GM19193 (cell line): ENCODE results near the gene BICC1.

Source experiments
- POLR2A ChIP-seq: IDR thresholded peaks from 4 replicates; pipeline ENCODE4 v1.6.1; 2011; ENCODE audit not compliant: insufficient read depth, insufficient read length; ENCODE audit errors: extremely low read depth

Gene BICC1

DNA sequence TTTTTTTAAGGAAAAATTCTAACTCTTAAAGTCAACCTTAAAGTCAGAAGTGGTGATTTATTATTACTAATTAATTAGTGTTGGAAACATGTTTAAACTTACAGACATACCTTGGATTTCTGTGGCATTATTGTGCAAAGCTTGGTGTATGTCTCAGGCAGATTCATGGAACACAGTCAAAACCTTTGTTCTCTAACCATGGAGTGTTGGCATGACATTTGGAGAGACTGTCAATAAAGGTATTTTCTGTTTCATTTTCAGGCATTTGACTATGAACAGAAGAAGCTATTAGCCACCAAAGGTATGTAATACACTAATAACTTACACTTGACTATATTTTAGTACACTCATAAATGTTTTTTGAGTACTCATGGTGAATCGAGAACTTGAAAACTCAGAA lies 293.7 kb downstream of the BICC1 start:
- no peak for TF ChIP-seq POLR2A

DNA sequence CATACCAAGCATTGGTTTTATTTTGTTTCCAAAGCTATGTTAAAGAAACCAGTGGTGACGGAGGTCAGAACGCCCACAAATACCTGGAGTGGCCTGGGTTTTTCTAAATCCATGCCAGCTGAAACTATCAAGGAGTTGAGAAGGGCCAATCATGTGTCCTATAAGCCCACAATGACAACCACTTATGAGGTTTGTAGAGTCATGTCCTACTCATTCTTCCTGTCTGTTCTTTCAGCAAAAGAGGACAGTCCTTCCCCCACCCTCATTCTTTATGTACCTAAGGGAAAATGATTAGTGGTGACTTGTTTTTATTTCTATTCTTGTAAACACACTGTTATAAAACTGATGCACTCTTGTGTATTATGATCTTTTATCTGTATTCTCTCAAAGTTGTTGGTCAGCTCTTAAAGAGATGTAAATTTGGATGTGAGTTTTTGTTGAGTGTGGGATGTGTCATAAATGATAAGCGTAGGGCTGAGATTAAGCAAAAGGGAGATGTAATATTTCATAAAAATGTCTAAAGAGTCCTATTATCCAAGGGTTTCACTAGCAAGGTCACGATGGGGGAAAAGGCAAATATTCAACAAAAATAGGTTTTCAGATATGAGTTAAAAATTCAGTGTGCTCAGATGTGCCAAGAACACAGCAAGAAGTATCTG lies 294.4 kb downstream of the BICC1 start:
- no peak for TF ChIP-seq POLR2A

DNA sequence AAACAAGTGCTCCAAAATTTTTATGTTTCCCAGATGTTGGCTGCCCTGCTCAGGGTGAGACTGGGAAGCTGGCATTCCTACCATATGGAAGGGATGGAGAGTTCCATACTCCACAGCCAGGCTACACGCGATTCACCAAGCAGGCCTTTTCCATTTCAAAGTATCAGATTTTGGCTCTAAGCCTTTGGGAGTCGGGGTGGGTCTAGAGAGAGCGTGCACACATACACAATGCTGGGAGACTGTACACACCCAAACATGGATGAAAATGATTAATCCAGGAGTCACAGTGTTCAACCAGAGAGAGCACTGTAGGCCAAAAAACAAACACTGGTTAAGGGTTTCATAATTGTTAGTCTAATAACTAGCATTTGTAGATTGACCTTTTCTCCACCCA lies 295.0 kb downstream of the BICC1 start:
- TF ChIP-seq POLR2A = no peak

DNA sequence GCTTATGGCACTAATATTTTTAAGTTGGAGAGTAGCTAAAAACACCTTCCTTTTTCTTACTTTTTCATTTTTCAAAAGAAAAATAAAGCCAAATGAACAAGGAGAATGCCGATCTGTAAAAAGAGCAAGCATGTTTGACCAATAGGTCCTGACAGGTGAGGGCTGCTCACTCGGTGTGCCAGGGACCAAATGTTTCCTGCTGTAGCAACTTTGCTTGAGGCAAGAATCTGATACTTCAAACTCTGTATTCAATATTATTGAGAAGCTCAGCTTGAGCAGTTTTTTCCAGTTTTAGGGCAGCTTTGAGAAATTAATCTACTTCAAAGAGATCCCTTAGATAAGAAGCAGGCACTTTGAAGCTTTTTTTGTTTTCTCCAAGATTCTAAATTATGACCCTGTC lies 298.1 kb downstream of the BICC1 start:
- no peak for TF ChIP-seq POLR2A

DNA sequence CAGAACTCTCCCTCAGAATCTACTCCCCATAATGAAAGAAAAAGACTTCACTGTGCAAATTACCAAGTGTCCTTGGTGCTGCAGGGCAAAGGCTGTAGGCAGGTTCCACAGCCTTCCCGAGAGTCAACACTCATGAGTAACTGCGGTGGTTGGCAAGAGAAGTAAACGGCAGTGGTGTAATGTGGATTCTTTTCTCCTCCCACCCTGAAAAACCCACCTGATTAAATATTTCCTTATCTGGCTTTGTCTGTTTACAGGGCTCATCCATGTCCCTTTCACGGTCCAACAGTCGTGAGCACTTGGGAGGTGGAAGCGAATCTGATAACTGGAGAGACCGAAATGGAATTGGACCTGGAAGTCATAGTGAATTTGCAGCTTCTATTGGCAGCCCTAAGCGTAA lies 300.9 kb downstream of the BICC1 start:
- TF ChIP-seq POLR2A = no peak

DNA sequence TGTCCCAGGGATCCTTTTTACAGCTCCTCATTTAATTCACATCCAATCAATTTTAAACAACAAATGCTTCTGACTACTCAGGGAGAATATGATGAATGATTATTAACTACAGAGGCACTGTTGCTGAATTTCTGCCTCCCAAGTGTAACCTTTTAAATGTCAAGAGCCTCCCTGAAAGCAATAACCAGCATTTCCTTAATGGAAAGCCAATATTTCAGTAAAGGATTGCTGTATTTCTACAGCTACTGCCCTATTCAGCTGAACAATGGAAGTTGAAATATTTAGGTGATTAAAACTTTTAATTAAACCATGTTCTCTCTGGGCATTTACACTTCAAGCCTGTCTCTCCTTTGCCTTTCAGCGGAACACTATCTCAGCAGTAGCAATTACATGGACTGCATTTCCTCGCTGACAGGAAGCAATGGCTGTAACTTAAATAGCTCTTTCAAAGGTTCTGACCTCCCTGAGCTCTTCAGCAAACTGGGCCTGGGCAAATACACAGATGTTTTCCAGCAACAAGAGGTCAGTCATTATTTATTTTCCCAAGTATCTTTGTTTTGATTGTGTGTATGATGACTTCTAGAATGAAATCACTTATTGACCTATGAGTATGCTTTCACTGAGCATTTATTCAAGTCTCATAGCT lies 304.7 kb downstream of the BICC1 start:
- no peak for TF ChIP-seq POLR2A

DNA sequence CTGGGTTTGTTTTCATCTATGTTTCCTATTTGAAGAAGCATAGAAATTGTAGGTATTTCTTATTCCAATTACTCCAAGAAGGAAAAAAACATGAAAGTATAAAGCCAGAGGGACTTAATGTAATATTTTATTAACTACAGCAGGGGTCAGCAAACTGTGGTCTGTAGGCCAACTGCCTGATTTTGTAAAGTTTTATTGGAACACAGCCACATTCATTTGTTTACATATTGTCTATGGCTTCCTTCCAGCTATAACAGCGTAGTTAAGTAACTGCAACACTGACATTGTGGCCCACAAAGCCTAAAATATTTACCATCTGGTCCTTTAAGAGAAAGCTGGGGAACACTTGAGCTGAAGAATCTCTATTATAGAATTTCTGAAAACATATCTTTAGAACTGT lies 306.2 kb downstream of the BICC1 start:
- TF ChIP-seq POLR2A = no peak

DNA sequence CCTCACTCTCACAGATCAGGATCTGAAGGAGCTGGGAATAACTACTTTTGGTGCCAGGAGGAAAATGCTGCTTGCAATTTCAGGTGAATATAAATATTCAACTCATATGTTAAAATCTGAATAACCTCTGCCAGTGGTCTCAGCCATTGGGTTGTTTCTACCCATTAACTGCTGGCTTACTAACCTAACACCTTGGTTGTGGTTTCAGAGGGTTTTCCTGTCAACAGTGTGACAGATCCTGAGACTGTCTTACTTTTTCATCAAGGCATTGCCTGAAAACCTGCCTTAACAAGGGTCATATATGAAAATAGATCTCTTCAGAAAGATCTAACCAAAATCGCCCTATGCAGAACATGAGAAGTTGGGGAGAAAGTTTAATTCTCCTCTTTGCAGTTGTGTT lies 307.7 kb downstream of the BICC1 start:
- no peak for TF ChIP-seq POLR2A

DNA sequence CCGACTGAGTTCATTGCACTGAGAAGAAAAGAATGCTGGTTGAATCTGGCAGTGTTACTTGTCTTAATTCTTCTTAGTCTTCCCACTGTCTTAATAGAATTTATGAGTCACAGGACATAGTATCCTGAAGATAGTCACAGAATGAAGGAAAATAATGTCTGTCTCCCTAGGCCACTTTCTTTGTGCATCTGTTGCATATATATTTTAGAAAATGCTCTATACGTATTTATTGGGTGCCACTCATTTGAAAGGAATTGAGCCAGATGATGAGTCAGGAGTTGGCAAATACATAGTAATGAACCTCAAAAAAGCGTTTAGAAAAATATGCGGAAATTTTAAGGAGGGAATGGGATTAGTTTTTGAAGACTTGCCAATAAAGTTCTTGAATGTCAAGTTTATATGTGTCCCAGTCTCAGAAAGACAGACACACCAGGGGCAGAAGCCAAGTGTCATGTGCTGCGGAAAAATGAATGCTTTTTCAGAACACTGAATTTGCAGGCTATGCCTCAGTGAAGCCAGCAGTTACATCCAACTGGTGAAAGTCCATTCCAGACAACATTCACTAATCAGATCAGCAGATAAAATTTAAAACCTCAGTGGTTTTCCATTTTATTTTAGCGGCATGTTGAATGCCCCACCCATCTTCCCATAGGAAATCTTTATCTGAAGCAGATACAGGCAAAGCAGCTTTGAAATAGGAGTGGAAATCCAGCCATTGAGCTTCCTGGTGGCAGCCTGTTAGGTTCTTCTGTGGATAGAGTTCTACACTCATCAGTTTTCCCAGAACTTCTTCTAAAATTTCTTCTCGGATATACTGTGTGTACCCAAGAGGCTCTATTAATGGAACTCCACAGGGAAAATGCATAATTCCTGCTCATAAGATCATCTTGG lies 308.4 kb downstream of the BICC1 start:
- TF ChIP-seq POLR2A = no peak

DNA sequence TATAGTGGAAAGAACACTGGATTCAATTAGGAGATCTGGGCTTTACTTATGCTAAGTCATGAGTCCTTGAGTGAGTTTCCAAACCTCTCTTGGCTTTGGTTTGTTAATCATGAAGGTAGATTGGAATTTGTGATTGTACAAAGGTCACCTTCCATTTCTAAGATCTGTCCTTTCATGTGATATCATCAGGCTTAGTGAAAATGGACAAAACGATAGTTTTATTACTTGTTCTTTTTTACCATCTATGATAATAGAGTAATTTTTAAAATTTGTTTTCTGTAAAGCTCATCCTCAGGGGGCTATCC lies 309.0 kb downstream of the BICC1 start:
- TF ChIP-seq POLR2A = no peak

DNA sequence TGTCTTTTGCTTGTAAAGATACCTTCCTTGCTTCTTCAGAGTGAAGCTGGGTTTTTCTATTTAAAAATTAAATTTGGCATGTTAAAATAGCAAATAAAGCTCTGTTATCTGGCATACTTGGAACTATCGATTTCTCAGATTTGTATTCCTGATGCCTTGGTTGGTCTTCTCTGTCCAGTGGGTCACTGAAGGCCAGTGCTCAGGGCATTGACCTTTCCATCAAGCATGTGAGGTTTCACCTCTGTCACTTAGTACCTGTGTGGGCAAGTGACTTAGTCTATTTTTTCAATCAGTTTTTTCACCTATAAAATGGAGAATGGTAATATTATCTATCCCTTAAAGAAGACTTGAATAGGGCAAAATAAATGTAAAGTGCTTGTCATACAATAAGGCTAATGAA lies 311.3 kb downstream of the BICC1 start:
- no peak for TF ChIP-seq POLR2A

DNA sequence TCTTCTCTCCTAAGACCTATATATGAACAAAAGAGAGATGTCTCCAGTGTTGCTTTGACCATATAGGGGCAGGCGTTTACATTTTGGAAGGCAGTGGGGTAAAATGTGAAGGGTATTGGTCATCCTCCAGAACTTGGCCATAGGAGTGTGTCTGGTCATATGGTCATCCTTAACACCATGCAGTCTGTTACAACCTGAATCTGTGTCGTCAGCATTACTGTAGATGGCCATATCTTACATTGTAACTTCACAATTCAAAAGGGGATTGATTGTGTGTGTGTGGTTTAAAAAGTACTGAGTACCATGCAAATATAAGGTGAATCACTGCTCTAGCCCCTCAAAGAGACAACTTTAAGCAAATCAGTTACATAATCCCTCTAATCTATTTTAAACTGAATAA lies 311.7 kb downstream of the BICC1 start:
- TF ChIP-seq POLR2A = no peak

DNA sequence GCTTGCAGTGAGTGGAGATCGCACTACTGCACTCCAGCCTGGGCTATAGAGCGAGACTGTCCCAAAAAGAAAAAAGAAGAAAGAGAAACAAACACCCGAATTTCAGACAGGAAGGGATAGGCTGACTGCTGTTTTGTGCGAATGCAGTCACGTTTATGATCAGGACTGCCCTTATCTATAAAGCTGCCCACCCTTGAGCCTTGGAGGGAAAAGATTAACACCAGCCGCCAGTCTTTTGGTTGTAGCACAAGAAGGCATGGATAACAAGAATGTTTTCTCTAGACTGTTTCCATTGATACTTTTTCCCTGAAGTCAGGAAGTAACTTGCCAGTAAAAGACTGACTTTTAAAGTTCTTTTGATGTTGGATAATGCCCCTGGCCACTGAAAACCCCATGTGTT lies 314.0 kb downstream of the BICC1 start:
- no peak for TF ChIP-seq POLR2A

DNA sequence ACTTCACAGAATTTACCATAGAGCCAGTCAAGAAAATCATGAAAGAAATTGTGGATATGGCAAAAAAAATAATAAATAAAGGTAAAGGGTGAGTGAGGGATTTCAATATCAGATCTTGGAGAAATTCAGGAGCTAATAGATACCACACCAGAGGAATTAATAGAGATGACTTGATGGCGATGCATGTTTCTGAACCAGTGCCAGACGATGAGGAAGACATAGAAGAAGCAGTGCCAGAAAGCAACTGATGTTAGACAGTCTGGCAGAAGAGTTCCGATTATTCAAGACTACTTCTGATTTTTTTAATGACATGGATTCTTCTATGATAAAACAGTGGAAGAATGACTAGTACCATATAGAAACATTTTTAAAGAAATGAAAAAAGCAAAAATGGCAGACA lies 314.7 kb downstream of the BICC1 start:
- no peak for TF ChIP-seq POLR2A

DNA sequence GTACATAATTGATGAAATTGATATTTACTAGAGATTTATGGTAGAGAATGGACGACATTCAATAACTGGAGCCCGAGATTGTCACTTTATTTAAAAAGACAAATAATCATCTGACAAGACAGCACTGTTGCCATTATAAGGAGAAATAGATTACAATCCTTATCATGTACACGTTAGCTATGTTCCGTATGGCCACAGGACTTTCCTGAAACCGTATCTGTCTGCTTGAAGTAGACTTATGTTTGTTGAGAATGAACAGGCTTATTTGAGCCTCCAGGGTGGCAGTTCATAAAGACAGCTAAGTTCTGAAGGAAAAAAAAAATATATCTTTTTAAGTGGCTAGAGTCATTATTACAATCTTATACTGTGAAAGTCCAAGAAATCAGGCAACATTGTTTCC lies 317.2 kb downstream of the BICC1 start:
- no peak for TF ChIP-seq POLR2A

DNA sequence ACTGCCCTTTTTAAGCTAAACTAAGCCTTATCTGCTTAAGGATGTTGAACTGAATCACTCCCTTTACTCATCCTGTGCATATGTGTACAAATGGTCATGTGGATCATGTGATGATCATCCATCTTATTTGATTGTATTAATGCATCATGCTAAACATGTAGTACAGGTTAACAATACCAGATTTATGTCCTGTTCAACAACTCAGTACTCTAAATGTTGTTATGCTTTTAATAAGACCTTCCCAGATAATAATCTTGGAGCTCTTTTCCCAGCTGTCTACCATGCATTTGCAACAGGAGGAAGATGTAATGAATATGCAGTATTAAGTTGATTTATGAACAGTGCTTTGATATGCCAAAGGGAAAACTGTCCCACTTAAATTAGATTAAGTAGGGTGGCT lies 318.0 kb downstream of the BICC1 start:
- TF ChIP-seq POLR2A = no peak
